ENCODE results near the gene CCDC8. TPM values are rescaled to one million over a fixed set of nuclear protein-coding genes. Genes with fewer than 3 reads are reported as not detected.

CCDC8 gene
- total RNA-seq, 4 donors from 2014 or later = 0.49 to 3.6 (median 2.4) TPM

DNA sequence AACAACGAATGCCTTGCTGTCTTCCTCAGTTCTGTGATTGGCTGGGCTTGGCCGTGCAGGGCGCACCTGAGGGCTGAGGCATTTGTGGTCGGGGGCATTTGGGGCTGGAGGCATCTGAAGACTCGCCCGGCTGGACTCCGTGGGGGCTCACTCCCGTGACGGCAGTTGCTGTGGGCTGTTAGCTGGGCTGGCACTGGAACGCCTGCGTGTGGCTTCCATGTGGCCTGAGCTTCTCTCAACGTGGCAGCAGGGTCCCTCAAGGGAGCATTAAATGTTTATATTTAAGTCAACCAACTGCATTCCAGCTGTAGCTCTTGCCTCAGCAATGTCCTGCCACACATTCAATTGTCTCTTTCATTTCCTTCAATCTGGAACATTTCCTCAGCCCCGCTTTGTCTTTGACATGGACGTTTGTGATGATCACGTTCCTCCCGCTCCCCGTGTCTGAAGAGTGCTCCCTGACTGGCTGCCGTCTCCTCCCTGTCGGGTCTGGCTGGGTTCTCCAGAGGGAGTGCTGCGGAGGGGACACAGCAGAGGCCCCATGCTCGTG is 21.0 kb downstream of the CCDC8 start:
- TF ChIP-seq, protein P1, sequence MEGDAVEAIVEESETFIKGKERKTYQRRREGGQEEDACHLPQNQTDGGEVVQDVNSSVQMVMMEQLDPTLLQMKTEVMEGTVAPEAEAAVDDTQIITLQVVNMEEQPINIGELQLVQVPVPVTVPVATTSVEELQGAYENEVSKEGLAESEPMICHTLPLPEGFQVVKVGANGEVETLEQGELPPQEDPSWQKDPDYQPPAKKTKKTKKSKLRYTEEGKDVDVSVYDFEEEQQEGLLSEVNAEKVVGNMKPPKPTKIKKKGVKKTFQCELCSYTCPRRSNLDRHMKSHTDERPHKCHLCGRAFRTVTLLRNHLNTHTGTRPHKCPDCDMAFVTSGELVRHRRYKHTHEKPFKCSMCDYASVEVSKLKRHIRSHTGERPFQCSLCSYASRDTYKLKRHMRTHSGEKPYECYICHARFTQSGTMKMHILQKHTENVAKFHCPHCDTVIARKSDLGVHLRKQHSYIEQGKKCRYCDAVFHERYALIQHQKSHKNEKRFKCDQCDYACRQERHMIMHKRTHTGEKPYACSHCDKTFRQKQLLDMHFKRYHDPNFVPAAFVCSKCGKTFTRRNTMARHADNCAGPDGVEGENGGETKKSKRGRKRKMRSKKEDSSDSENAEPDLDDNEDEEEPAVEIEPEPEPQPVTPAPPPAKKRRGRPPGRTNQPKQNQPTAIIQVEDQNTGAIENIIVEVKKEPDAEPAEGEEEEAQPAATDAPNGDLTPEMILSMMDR (IDR thresholded peaks at IDR 0.05; ENCODE audit: low read depth) = no peak

DNA sequence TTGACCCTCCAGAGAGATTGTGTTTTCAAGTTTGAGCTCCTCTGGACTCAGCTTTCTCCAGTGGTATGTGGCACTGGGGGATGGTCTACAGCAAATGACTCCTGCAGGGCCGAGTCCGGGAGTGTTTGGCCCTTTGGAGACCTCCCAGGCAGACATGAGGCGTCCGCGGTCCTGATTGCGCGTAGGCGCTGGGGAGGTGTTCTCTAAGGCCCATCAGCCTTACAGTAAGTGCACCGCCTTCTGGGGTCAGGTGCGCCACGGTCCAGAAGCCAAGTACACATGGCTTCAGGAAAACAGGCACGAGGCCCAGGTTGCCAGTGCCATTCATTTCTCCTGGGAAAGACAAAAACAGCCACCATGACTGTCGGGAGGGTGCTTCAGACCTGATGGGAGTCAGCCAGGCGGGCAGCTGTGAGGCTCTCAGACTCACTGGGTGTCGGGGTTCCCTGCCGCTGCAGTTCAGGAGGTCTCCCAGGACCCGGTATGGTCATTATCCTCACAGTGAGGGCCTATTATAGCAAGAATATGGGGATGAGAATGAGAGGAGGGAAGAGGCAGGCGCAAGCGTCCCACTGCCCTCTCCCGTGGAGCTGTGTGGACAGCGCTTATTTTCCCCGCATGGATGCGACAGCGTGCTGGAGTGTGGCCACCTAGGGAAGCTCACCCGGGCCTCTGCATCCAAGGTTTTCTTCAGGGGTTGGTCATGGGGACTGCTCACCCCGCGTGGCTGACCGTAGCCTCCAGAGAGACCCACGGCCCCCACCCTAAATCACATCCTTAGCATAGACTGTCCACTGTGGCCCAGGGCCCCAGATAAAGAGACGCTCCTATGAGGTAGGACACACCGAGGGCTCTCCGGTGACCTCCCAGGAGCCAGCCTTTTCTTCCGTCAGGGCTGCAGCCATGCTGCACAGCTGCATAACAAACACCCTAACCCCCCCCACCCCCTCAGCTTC is 21.8 kb downstream of the CCDC8 start:
- TF ChIP-seq, protein P1 (IDR thresholded peaks at IDR 0.05; ENCODE audit: low read depth) = no peak

DNA sequence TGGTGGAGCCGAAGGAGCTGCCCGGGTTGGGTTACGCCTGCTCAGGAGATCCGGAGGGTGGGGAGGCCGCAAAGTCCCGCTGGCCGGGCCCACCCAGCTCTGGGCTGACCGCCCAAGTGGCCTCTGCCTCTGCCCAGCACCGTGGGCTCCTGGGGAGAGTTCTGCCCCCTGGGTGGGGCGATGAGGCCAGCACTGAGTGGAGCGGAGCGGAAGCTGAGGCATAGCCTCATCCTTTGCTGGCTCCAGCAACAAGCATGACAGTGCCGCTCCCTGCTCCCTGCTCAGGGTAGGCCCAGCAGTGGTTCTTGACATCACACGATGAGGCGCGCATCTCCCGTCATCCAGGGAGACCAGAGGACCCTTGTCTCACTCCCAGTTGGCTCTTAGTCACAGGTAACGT is 22.5 kb downstream of the CCDC8 start:
- TF ChIP-seq, protein P1 (IDR thresholded peaks at IDR 0.05; ENCODE audit: low read depth) = no peak

- TF ChIP-seq, protein P1 (IDR thresholded peaks at IDR 0.05; ENCODE audit: low read depth) = no peak
Measured at GRCh38 chr19:46390121-46390858, 23.1 kb downstream of the CCDC8 start.

DNA sequence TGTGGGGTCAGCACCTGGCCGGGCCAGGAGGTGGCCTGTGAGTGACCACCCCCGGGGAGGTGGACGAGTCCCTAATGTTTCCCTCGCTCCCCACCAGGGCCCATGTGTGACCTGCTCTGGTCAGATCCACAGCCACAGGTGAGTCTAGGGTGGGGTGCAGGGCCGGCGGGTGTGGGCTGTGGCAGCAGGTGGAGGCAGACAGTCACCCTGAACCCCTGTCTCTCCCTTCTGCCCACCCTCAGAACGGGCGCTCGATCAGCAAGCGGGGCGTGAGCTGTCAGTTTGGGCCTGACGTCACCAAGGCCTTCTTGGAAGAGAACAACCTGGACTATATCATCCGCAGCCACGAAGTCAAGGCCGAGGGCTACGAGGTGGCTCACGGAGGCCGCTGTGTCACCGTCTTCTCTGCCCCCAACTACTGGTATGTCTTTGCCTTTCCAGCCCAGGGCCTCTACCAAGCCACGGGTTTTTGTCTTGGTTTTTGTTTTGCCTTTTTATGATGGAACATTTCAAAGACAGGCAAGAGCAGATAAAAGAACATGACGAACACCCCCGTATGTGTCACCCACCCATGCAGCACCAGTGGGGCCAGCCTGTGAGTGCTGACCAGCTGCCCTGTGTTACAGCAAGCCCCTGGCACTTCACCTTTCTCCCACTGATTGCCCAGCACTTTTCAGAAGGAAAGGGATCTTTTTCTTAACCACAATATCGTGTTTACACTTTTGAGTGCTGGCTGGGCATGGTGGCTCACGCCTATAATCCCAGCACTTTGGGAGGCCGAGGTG is 24.9 kb downstream of the CCDC8 start:
- TF ChIP-seq, protein P1 (IDR thresholded peaks at IDR 0.05; ENCODE audit: low read depth) = no peak

DNA sequence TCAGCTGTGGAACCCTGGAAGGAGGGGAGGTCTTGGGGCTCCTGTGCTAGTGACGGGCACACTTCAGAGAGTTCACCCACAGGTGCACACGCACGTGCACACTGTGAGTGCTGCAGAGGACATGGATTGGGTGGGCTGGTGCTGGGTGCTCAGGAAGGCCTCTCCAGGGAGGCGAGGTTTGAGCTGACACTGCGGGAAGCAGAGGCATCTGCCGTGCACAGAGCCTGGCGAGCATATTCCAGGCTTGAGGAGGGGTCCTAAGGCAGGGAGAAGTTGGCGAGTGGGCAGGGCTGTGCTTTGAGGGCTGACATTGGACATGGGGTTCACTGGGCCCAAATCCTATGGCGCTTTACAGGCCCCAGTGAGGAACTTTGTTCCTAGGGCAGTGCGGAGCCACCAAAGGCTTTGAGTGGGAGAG is 25.6 kb downstream of the CCDC8 start:
- TF ChIP-seq, protein P1 (IDR thresholded peaks at IDR 0.05; ENCODE audit: low read depth) = no peak
